OCI-LY3 (cell line): Measurements from ENCODE around the gene ANAPC10.

Experiments used
- EZH2phosphoT487 ChIP-seq: fragments of 200-600 bp; shearing (Covaris generic); IDR thresholded peaks from 2 replicates; pipeline ENCODE4 v1.6.1; 2018; ENCODE audit warnings: antibody characterized with exemption, mixed run types, low read depth
- TF ChIP-seq, protein P1 (sequence below): fragments of 200-600, 300-600 bp; sonication (generic); IDR thresholded peaks from 2 replicates; pipeline ENCODE4 v1.5.1; 2014; ENCODE audit warnings: antibody characterized with exemption, low read length, low read depth

- TF ChIP-seq, protein P1, sequence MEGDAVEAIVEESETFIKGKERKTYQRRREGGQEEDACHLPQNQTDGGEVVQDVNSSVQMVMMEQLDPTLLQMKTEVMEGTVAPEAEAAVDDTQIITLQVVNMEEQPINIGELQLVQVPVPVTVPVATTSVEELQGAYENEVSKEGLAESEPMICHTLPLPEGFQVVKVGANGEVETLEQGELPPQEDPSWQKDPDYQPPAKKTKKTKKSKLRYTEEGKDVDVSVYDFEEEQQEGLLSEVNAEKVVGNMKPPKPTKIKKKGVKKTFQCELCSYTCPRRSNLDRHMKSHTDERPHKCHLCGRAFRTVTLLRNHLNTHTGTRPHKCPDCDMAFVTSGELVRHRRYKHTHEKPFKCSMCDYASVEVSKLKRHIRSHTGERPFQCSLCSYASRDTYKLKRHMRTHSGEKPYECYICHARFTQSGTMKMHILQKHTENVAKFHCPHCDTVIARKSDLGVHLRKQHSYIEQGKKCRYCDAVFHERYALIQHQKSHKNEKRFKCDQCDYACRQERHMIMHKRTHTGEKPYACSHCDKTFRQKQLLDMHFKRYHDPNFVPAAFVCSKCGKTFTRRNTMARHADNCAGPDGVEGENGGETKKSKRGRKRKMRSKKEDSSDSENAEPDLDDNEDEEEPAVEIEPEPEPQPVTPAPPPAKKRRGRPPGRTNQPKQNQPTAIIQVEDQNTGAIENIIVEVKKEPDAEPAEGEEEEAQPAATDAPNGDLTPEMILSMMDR = no peak
- no peak for TF ChIP-seq EZH2phosphoT487
Measured at GRCh38 chr4:145071560-145071959, 26.4 kb downstream of the ANAPC10 start.
